Endodermal cell (in vitro differentiated cells): ENCODE measurements around the gene USO1. TPM values are rescaled to one million over a fixed set of nuclear protein-coding genes. Genes with fewer than 3 reads are reported as not detected.

Experiments
- DNase-seq: peaks from one replicate; pipeline ENCODE4 v3.0.0-alpha.2; 2017
- H3K27ac ChIP-seq: 2 replicates; pipeline ENCODE4 v1.5.1; 2013; ENCODE audit warnings: mild to moderate bottlenecking, low read depth, low read length, moderate library complexity
- H3K27me3 ChIP-seq: 2 replicates; pipeline ENCODE4 v1.6.1; 2013; ENCODE audit warnings: mild to moderate bottlenecking, low read length, moderate library complexity; ENCODE audit not compliant: insufficient read depth, control insufficient read depth, poor library complexity, severe bottlenecking
- H3K36me3 ChIP-seq: 2 replicates; pipeline ENCODE4 v1.7.0; 2013; ENCODE audit warnings: mild to moderate bottlenecking, low read length, moderate library complexity; ENCODE audit not compliant: control insufficient read depth, insufficient read depth
- H3K4me1 ChIP-seq: one replicate; pipeline ENCODE4 v1.7.0; 2013; ENCODE audit warnings: low read length; ENCODE audit not compliant: control insufficient read depth, insufficient read depth
- H3K4me3 ChIP-seq: 2 replicates; pipeline ENCODE4 v1.5.1; 2013; ENCODE audit warnings: mild to moderate bottlenecking, low read length, moderate library complexity
- H3K9ac ChIP-seq: 2 replicates; pipeline ENCODE4 v1.6.1; 2013; ENCODE audit warnings: mild to moderate bottlenecking, low read length, moderate library complexity; ENCODE audit not compliant: poor library complexity, severe bottlenecking; ENCODE audit errors: extremely low read depth
- H3K9me3 ChIP-seq: 2 replicates; pipeline ENCODE4 v1.6.1; 2013; ENCODE audit warnings: mild to moderate bottlenecking, low read length, moderate library complexity; ENCODE audit not compliant: control insufficient read depth
- H3K27ac Mint-ChIP-seq: 2 replicates; pipeline ENCODE4 v1.8.0; 2020; ENCODE audit warnings: mixed read lengths
- H3K27me3 Mint-ChIP-seq: 2 replicates; pipeline ENCODE4 v1.8.0; 2021; ENCODE audit warnings: mild to moderate bottlenecking, mixed read lengths; ENCODE audit not compliant: insufficient read depth
- H3K36me3 Mint-ChIP-seq: 2 replicates; pipeline ENCODE4 v1.8.0; 2020; ENCODE audit warnings: low read depth, mixed read lengths
- H3K4me1 Mint-ChIP-seq: 2 replicates; pipeline ENCODE4 v1.8.0; 2020; ENCODE audit warnings: mixed read lengths
- H3K4me3 Mint-ChIP-seq: 2 replicates; pipeline ENCODE4 v1.8.0; 2020; ENCODE audit warnings: mild to moderate bottlenecking, moderate library complexity, mixed read lengths
- H3K9me3 Mint-ChIP-seq: 2 replicates; pipeline ENCODE4 v1.8.0; 2020; ENCODE audit warnings: mild to moderate bottlenecking, mixed read lengths
- WGBS, 2 experiments: methylation state at CpG; one replicate each; pipeline versions ENCODE4 v1.1.5 to v1.1.7; 2013; ENCODE audit warnings: missing lambda C conversion rate in 2 of 2, mixed read lengths in 1 of 2; ENCODE audit not compliant: insufficient coverage in 1 of 2, insufficient read length in 1 of 2; 5-methylcytosine and 5-hydroxymethylcytosine counted together
- total RNA-seq, 2 donors: library from RNA; stranded (reverse); fragmentation: NEBNext Ultra II Directional in 1 of 2; extraction: Animal tissue kit (Norgen Biotek cat#: 25700) in 1 of 2; gene quantifications; 2 replicates in 1 of 2; 3 replicates in 1 of 2; pipeline ENCODE4 v1.2.1, GENCODE V29; 2021
- TF ChIP-seq, protein P1 (sequence below): fragments of 200-600 bp; sonication (generic); conservative IDR thresholded peaks from 2 replicates; pipeline ENCODE4 v1.5.0; 2021; ENCODE audit warnings: antibody characterized with exemption, mild to moderate bottlenecking

Gene USO1
- total RNA-seq, 2 donors from 2014 or later, result 74.5 to 75.1 TPM

DNA sequence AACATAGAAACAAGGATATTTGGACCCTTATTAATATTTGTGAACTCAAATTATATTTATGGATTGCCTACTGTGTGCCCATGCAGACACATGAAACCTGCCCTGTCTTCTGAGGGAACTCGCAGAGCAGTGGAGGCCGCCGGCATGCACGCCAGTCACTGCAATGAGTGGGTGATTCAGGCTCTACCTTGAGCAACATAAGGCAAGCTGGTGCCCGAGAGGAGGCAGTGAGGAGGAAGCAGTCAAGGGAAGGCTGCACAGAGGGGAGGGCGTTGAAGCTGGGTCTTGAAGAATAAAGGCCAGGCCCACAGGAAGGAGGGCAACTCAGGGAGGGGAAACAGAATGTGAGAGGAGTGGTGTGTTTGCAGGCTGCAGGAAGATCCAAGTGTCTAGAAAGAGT lies 125.1 kb downstream of the USO1 start:
- no peak overlapping the region for H3K9ac ChIP-seq
- H3K4me1 Mint-ChIP-seq, result peaks cover 7% of the 10 kb centered on the region
- H3K9me3 Mint-ChIP-seq, result no peaks in the 10 kb centered on the region
- H3K27ac Mint-ChIP-seq, result peak overlapping the region; percentile 24
- no peak overlapping the region for H3K4me3 ChIP-seq
- H3K27me3 ChIP-seq, result no peaks in the 10 kb centered on the region
- 80 to 93% methylated on average over 3 to 6 of the region's 6 CpGs for WGBS, 2 experiments
- no peaks in the 10 kb centered on the region for H3K36me3 Mint-ChIP-seq
- no peaks in the 10 kb centered on the region for H3K27me3 Mint-ChIP-seq
- no peak overlapping the region for H3K4me3 Mint-ChIP-seq
- no peaks in the 10 kb centered on the region for H3K9me3 ChIP-seq
- no peaks in the 10 kb centered on the region for H3K36me3 ChIP-seq
- no peaks in the 10 kb centered on the region for H3K4me1 ChIP-seq
- DNase-seq, result peak; percentile 73
- TF ChIP-seq, protein P1, sequence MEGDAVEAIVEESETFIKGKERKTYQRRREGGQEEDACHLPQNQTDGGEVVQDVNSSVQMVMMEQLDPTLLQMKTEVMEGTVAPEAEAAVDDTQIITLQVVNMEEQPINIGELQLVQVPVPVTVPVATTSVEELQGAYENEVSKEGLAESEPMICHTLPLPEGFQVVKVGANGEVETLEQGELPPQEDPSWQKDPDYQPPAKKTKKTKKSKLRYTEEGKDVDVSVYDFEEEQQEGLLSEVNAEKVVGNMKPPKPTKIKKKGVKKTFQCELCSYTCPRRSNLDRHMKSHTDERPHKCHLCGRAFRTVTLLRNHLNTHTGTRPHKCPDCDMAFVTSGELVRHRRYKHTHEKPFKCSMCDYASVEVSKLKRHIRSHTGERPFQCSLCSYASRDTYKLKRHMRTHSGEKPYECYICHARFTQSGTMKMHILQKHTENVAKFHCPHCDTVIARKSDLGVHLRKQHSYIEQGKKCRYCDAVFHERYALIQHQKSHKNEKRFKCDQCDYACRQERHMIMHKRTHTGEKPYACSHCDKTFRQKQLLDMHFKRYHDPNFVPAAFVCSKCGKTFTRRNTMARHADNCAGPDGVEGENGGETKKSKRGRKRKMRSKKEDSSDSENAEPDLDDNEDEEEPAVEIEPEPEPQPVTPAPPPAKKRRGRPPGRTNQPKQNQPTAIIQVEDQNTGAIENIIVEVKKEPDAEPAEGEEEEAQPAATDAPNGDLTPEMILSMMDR, result no peak
- H3K27ac ChIP-seq, result no peak overlapping the region

DNA sequence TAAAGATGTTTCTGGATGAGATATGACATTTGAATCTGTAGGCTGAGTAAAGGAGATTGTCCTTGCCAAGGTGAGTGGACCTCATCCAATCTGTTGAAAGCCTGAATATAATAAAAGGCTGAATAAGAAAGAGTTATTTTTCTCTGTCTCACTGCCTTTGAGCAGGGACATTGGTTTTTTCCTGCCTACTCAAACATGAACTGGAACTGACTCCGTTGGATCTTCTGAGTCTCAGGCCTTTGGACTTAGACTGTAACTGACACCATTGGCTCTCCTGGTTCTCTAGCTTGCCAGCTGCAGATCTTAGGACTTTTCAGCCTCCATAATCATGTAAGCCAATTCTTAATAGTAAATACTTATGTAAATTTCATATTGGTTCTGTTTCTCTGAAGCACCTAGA lies 134.3 kb downstream of the USO1 start:
- TF ChIP-seq, protein P1, result no peak

DNA sequence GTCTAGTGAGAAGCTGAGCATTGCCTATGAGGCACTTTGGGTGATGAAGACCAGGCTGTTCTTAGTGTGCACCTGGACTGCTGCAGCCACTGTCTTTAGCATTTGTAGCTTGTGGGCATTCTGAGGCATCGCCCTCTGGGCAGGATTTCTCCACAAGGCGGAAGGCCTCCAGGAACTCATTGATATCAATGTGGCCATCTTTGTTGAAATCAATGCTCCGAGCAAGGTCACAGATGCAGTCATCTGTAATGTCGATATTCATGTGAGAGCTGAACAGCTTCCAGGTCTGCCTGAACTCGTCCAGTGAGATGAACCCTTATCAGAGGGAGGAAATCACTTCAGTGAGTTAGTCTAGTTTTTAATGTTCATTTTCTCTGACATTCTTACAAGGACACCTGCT lies 136.2 kb downstream of the USO1 start:
- Histone ChIP-seq H3K27me3 (no peaks in the 10 kb centered on the region), H3K36me3 (no peaks in the 10 kb centered on the region), H3K4me1 (no peaks in the 10 kb centered on the region), H3K9me3 (no peaks in the 10 kb centered on the region), H3K27ac (no peak overlapping the region), H3K4me3 (no peak overlapping the region), H3K9ac (no peak overlapping the region)
- Mint-ChIP-seq H3K4me3 (no peak overlapping the region), H3K27me3 (no peaks in the 10 kb centered on the region), H3K4me1 (peaks cover 6% of the 10 kb centered on the region), H3K27ac (no peak overlapping the region), H3K9me3 (no peaks in the 10 kb centered on the region), H3K36me3 (no peaks in the 10 kb centered on the region)
- TF ChIP-seq, protein P1, result no peak
- DNase-seq, result no peak
- 93 to 95% methylated on average over 5 of the region's 5 CpGs for WGBS, 2 experiments

More for the DNA sequence above, 134.3 kb downstream of the USO1 start:
- 36% methylated on average over 1 of the region's 1 CpG; no CpG with 5 or more reads in 1 of the 2 experiments for WGBS, 2 experiments
- Histone ChIP-seq H3K4me1 (no peaks in the 10 kb centered on the region), H3K27ac (no peak overlapping the region), H3K9ac (no peak overlapping the region), H3K36me3 (no peaks in the 10 kb centered on the region), H3K9me3 (no peaks in the 10 kb centered on the region), H3K27me3 (no peaks in the 10 kb centered on the region), H3K4me3 (no peak overlapping the region)
- Mint-ChIP-seq H3K27ac (no peak overlapping the region), H3K4me1 (peaks cover 6% of the 10 kb centered on the region), H3K36me3 (no peaks in the 10 kb centered on the region), H3K9me3 (no peaks in the 10 kb centered on the region), H3K27me3 (no peaks in the 10 kb centered on the region), H3K4me3 (no peak overlapping the region)
- DNase-seq, result no peak

Other genes with a start within 250 kb of the USO1 start
- 10 to 100 TPM; 35.5 to 35.7 TPM for gene RCHY1, start 210.2 kb upstream of the USO1 start, total RNA-seq
- gene THAP6, start 210.1 kb upstream of the USO1 start, total RNA-seq, result 10 to 100 TPM; 13.7 to 25.0 TPM
- gene ODAPH, start 168.5 kb upstream of the USO1 start, total RNA-seq, result not detected
- gene CDKL2, start 94.0 kb upstream of the USO1 start, total RNA-seq, result 1 to 10 TPM in 1 of 2 donors, under 1 TPM in 1; 0.37 to 1.3 TPM
- 100 to 1,000 TPM; 176 to 183 TPM for gene G3BP2, start 51.2 kb upstream of the USO1 start, total RNA-seq
- not detected for gene PPEF2, start 177.9 kb downstream of the USO1 start, total RNA-seq
- gene NAAA, start 216.4 kb downstream of the USO1 start, total RNA-seq, result 1 to 10 TPM; 1.7 TPM